SKM-1 treated with dmso at 0.1 percent for 144 hours (cell line): ENCODE measurements around the gene HAAO.

ENCODE experiments used
- DNase-seq: peaks from one replicate; lab custom pipeline; 2025; ENCODE audit not compliant: unreplicated experiment; lab: John Stamatoyannopoulos, UW

HAAO gene

GRCh38 chr2:42794271-42795046 is 2.1 kb upstream of the HAAO start:
- peak; percentile 45 for DNase-seq

GRCh38 chr2:42793334-42794270 is 1.2 kb upstream of the HAAO start:
- no peak for DNase-seq

DNA sequence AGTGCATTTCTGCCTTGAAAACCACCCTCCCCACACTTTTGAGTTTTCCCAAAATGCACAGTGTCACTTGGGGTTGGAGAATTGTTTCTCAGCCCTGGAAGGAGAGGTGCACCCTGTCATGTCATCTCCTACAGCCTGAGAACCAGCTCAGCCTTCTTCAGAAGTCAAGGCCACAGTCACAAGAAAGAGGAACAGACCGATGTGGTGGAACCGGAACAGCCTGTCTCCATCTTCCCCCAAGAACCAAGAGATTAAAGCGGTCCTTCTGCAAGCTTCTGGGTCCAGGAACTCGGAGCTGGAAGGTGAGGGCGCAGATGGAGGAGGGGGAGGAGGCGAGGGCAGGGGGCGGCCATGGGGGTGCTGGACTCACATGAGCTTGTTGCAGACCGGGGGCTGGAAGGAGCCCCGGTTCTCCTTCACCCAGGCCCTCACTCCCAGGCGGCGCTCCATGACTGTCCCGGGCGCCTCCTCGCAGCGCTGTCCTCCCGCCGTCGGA is 248 bp downstream of the HAAO start:
- DNase-seq = peak; percentile 71

GRCh38 chr2:42791606-42792005 is 777 bp downstream of the HAAO start:
- DNase-seq = no peak

- DNase-seq = no peak
Measured at GRCh38 chr2:42789751-42790150, 2.6 kb downstream of the HAAO start.

DNA sequence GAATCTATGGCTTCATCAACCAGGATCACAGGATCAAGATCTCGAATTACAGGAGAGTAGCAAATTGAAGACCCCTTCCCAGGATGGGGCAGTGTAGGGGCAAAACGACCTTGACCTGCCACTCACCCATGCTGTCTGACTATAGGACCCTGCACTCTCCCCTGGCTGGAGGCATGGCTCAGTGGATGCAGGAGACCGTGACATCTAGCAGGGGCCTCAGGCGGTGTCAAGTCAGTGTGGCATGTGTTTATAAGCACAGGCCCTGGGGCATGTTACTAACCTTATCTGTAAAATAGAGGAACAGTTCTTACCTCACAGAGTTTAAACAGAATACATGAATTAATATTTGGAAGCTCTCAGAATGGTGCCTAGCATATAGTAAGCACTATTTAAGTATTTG is 3.5 kb downstream of the HAAO start:
- no peak for DNase-seq

DNA sequence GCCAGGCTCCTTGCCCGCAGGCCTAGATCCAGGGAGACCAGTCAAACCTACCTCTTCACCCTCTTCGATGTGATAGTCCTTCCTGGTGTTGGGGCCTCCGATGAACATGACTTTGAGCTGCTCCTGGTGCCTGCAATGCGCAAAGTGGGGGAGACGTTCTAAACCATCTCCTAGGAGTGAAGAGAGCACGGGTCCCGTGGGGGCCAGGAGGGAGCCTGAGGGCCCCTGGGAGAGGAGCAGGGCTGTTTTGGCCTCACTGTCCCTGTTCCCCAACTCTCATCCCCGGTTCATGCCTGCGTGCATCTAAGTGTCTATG is 3.9 kb downstream of the HAAO start:
- DNase-seq = no peak

GRCh38 chr2:42787788-42788477 is 4.5 kb downstream of the HAAO start:
- DNase-seq = no peak

- DNase-seq = no peak
Measured at GRCh38 chr2:42787424-42787787, 5.0 kb downstream of the HAAO start.

- DNase-seq = no peak
Measured at GRCh38 chr2:42786561-42787345, 5.6 kb downstream of the HAAO start.

DNA sequence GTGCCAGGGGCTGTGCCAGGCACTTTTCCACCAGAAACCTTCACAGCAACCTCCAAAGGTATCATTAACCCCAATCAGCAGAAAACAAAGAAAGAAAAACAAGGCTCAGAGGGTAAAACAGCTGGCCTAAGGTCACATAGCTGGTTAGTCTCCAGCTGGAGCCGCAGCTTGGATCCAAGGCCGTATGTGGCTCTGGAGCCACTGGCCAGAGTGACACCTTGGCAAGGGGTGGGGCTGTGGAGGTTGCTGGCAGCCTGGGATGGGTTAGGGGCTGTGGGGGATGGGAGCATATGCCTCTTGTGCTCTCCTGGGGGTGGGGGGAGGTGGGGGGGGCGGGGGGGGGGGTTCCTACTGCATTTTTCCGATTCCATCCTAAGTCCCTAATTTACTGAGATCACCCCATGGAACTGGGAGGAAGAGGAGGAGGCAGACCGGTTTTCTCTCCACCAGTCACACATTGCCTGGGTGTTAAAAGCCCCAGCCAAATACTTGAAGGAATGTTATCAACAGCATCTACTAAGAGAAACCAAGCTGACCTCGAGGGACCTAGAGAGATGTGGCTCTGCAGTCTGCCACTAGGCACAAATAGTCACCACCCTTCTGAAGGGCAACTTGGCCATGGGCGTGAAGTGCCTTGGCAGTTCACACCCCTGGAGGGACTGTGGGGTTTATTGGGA is 8.0 kb downstream of the HAAO start:
- no peak for DNase-seq

GRCh38 chr2:42783511-42783910 is 8.9 kb downstream of the HAAO start:
- no peak for DNase-seq

DNA sequence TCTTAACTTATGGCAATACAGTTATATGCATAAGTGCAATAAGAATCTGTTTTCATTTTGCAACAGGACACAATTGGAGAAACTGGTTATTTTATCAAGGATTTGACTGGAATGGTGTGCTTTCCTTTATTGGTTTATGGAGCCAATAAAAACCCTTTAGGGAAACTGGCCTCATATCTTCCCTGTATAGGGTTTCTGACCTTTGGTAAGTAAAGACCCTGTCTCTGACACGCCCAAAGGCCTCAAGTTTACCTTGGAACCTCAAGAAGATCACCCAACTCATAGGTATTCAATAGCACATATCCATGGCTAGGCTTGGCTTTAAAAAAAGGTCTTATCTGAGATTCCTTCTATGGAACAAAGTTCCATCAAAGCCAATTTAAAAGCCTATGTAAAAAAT is 11.2 kb downstream of the HAAO start:
- no peak for DNase-seq

DNA sequence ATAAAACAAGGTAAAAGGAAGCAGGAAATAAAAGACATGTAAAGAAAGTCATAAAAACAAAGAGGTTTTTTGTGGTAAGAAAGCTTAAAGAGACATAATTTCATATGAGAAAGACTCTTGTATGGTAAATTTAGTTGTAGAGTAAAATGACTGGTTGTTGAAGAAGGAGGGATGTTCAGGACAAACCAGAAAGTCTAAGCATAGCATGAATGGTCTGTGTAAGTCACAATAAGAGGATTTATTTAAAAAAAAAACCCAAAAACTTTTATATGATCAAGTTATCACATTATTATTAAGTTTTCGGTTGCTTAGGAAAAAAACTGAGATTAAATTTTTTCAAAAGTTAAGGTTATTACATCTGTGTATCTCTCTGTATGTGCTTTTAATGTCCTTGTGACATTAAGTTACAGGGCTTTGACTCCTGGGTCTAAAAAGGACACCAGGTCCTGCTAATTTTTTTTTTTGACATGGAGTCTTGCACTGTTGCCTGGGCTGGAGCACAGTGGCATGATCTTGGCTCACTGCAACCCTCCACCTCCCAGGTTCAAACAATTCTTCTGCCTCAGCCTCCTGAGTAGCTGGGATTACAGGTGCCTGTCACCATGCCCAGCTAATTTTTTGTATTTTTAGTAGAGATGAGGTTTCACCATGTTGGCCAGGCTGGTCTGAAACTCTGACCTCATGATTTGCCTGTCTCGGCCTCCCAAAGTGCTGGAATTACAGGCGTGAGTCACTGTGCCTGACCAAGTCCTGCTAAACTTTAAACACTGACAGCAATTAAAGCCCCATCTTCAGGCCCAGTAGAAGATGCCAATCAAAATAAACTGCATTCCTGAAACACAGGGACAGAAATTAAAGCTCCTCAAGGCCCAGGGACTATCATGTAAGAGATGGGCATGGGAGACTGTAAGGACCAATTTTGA is 14.2 kb downstream of the HAAO start:
- DNase-seq = no peak

DNA sequence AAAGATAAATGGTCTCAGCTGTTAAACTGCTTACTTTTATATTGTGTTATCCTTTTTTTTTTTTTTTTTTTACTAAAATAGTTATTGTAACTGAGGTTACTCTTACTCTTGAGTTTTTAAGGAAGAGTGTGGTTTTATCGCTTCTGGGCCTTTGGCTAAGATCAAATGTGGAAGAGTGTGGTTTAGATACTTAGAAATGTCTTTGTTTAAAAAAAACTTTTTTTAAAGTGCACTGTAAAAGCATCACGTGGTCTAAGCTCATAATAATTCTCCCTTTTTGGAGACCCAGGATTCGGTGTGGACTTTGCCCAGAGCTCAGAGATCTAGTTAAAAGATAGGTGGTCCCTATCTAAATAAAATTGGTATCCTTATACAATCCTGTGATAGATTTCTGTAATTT is 16.6 kb downstream of the HAAO start:
- no peak for DNase-seq

DNA sequence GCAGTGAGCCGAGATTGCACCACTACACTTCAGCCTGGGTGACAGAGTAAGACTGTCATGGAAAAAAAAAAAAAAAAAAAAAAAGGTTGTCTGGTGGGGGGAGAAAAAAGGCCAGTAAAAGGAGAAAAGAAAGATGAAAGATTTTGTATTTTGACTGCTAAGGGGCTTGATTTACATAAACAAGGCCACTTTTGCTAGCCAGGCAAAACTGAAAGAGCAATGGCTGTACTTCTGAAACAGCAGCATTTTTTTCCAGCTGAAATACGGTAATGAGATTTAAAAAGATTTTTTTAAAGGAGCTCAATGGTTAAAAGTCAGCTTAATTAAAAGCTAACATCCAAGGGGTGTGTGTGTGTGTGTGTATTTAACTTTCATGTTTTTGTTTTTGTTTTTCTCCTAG is 17.2 kb downstream of the HAAO start:
- no peak for DNase-seq

- DNase-seq = no peak
Measured at GRCh38 chr2:42771546-42772153, 20.7 kb downstream of the HAAO start.

DNA sequence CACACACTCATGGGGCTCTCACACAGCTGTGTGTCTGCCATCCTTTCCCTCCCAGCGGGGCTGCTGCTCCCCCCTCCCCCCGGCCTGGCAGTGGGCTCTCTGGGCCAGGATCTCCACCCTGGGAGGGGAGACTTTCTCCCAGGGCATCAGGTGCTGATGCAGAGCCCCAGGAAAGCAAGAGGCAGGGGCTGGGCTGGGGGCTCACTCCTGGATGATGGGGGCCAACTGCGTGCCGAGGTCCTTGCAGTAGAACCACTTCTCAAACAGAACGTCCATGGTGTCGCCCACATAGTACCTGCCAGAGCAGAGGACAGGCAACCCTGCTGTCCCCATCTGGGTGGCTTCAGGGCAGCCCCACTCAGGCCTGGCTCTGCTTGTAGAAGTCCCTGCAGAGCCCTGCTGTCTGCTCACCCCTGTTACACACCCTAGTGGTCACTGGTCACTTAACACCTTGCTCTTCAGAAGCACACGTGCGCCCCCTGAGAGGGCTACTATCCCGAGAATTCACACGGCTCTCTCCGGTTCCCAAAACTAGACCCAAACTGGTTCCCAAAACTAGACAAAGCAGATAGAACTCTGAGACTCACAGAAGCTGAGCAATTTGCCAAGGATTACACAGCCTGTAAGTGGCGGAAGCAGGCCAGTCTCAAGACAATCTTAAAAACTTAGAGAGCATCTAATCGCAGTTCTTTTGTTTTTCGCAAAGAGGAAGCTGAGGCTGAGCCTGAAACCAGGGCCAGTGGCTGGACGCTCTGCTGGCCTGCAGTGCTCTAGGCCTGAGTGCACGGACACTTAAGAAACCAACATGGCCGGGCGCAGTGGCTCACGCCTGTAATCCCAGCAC is 21.9 kb downstream of the HAAO start:
- DNase-seq = peak; percentile 40
